Trophoblast cell (in vitro differentiated cells and primary cell): ENCODE measurements around the gene ZNF525. TPM values are rescaled to one million over a fixed set of nuclear protein-coding genes. Genes with fewer than 3 reads are reported as not detected.

Experiments used
- DNase-seq, 2 donors: peaks; one replicate each; pipeline ENCODE4 v3.0.0-alpha.2; 2016
- H2AFZ ChIP-seq: 2 replicates; pipeline ENCODE4 v1.6.1; 2013; ENCODE audit warnings: low read length, moderate library complexity, mild to moderate bottlenecking; ENCODE audit not compliant: insufficient read depth, poor library complexity
- H2AK5ac ChIP-seq: 2 replicates; pipeline ENCODE4 v1.6.1; 2013; ENCODE audit warnings: mild to moderate bottlenecking, low read length
- H2BK120ac ChIP-seq: 2 replicates; pipeline ENCODE4 v1.6.1; 2013; ENCODE audit warnings: low read length, mild to moderate bottlenecking, moderate library complexity; ENCODE audit not compliant: insufficient read depth, poor library complexity
- H2BK12ac ChIP-seq: 2 replicates; pipeline ENCODE4 v1.6.1; 2013; ENCODE audit warnings: mild to moderate bottlenecking, low read length, moderate library complexity
- H2BK5ac ChIP-seq: 2 replicates; pipeline ENCODE4 v1.6.1; 2013; ENCODE audit warnings: low read length, low read depth, moderate library complexity, mild to moderate bottlenecking; ENCODE audit not compliant: poor library complexity
- H3K14ac ChIP-seq: 2 replicates; pipeline ENCODE4 v1.6.1; 2013; ENCODE audit warnings: mild to moderate bottlenecking, low read length
- H3K18ac ChIP-seq: 2 replicates; pipeline ENCODE4 v1.6.1; 2013; ENCODE audit warnings: mild to moderate bottlenecking, low read length
- H3K23ac ChIP-seq: 2 replicates; pipeline ENCODE4 v1.6.1; 2013; ENCODE audit warnings: low read length
- H3K27ac ChIP-seq: 2 replicates; pipeline ENCODE4 v1.5.1; 2013; ENCODE audit warnings: low read depth, mild to moderate bottlenecking, inconsistent platforms, low read length, moderate library complexity
- H3K27me3 ChIP-seq: 2 replicates; pipeline ENCODE4 v1.6.1; 2013; ENCODE audit warnings: inconsistent platforms, mild to moderate bottlenecking, low read length, moderate library complexity; ENCODE audit not compliant: insufficient read depth
- H3K36me3 ChIP-seq, 2 experiments: 1 replicate in 1 of 2; 2 replicates in 1 of 2; pipeline ENCODE4 v1.6.1; 2013; ENCODE audit warnings: low read length in 2 of 2, mild to moderate bottlenecking in 2 of 2, moderate library complexity in 1 of 2; ENCODE audit not compliant: insufficient read depth in 2 of 2, control insufficient read depth in 1 of 2
- H3K4ac ChIP-seq: 2 replicates; pipeline ENCODE4 v1.6.1; 2013; ENCODE audit warnings: low read depth, mild to moderate bottlenecking, low read length, moderate library complexity
- H3K4me1 ChIP-seq, 2 experiments: 1 replicate in 1 of 2; 2 replicates in 1 of 2; pipeline ENCODE4 v1.6.1; 2013; ENCODE audit warnings: low read length in 2 of 2, mild to moderate bottlenecking in 2 of 2, moderate library complexity in 1 of 2; ENCODE audit not compliant: insufficient read depth in 2 of 2, control insufficient read depth in 1 of 2
- H3K4me2 ChIP-seq: 2 replicates; pipeline ENCODE4 v1.6.1; 2013; ENCODE audit warnings: inconsistent platforms, mild to moderate bottlenecking, low read length, moderate library complexity
- H3K4me3 ChIP-seq: 2 replicates; pipeline ENCODE4 v1.5.1; 2013; ENCODE audit warnings: mild to moderate bottlenecking, low read depth, low read length, inconsistent platforms
- H3K79me1 ChIP-seq: one replicate; pipeline ENCODE4 v1.6.1; 2013; ENCODE audit warnings: low read length
- H3K79me2 ChIP-seq: 2 replicates; pipeline ENCODE4 v1.6.1; 2013; ENCODE audit warnings: low read length, mild to moderate bottlenecking; ENCODE audit not compliant: control insufficient read depth, insufficient read depth, poor library complexity
- H3K9ac ChIP-seq: 2 replicates; pipeline ENCODE4 v1.6.1; 2013; ENCODE audit warnings: mild to moderate bottlenecking, low read length
- H3K9me3 ChIP-seq: 2 replicates; pipeline ENCODE4 v1.6.1; 2013; ENCODE audit warnings: low read depth, mild to moderate bottlenecking, control low read depth, inconsistent platforms, low read length; ENCODE audit not compliant: insufficient read depth
- H4K12ac ChIP-seq: 2 replicates; pipeline ENCODE4 v1.6.1; 2013; ENCODE audit warnings: low read depth, mild to moderate bottlenecking, low read length, moderate library complexity
- H4K8ac ChIP-seq: 2 replicates; pipeline ENCODE4 v1.6.1; 2013; ENCODE audit warnings: low read depth, mild to moderate bottlenecking, low read length, moderate library complexity
- H4K91ac ChIP-seq: one replicate; pipeline ENCODE4 v1.6.1; 2013; ENCODE audit warnings: low read depth, mild to moderate bottlenecking, low read length, moderate library complexity
- WGBS: extraction: QIAGEN DNeasy Blood & Tissue Kit; methylation state at CpG from one replicate; pipeline ENCODE4 v1.1.7; 2013; ENCODE audit warnings: missing lambda C conversion rate; ENCODE audit not compliant: insufficient read length, insufficient coverage; ENCODE audit errors: extremely low coverage; 5-methylcytosine and 5-hydroxymethylcytosine counted together
- polyA plus RNA-seq: library from polyadenylated mRNA; stranded (reverse); fragments of 200-250 nt; gene quantifications from 2 replicates; pipeline ENCODE4 v1.2.3, GENCODE V29; 2013

ZNF525 gene
- 10.2 and 10.9 TPM in 2 replicates for polyA plus RNA-seq

DNA sequence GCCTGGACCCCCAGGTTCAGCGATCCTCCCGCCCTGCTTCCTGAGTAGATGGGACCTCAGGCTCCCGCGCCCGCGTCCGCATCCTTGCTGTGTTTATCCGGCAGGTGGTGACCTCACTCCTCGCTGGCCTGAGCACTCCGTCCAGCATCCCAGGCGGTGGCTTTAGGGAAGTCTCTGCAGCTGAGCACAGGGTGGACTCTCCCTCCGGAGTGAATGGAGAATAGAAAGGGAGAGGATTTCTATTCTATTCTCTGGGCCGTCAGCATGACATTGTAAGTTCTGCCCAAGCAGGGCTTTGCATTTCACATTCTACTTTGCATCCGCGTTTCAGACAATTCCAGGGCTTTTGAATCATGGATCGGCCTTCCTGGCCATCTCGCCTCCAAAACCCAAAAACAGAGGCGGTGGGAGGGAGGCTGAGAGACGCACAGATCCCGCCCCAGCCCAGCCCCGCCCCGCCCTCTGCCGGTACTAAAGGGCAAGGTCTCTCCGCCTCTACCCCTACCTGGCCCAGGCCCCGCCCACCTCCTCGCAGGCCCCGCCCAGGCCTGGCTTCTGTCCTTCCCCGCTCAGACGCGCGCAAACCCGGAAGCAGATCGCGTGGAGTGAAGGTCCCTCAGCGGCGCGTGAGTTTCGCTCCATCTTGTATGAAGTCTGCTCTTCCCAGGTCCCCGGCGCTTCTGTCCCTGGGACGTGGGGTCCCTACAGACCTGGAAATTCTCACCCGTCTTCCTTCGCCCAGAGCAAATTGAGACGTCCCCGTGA is at the start of gene ZNF525:
Gene ZNF525, plus strand, starts transcription at position 572 of the 765 bp plus-strand sequence. CDS start 6,577 bp downstream, outside the sequence.
- Histone ChIP-seq H4K8ac (peak within 1 kb of the TSS; percentile 78), H3K79me2 (peaks cover 2% of the 10 kb centered on the region), H3K27me3 (no peaks in the 10 kb centered on the region), H3K4me2 (peak within 1 kb of the TSS; percentile 99), H2AFZ (peak within 1 kb of the TSS; percentile 88), H3K4me3 (peak within 1 kb of the TSS; percentile 82), H3K23ac (no peak within 1 kb of the TSS), H3K36me3 (no peaks in the 10 kb centered on the region), H4K91ac (peak within 1 kb of the TSS; percentile 36), H3K79me1 (peaks cover 5% of the 10 kb centered on the region), H3K4me1 (peaks cover 0 to 3% of the 10 kb centered on the region in 2 experiments), H3K18ac (peak within 1 kb of the TSS; percentile 85), H2AK5ac (no peak within 1 kb of the TSS), H2BK5ac (peak within 1 kb of the TSS; percentile 49), H3K4ac (peak within 1 kb of the TSS; percentile 59), H4K12ac (peak within 1 kb of the TSS; percentile 68), H3K14ac (peak within 1 kb of the TSS; percentile 39), H3K27ac (peak within 1 kb of the TSS; percentile 30), H2BK12ac (no peak within 1 kb of the TSS), H3K9me3 (no peaks in the 10 kb centered on the region), H3K9ac (peak within 1 kb of the TSS; percentile 92), H2BK120ac (no peak within 1 kb of the TSS)
- DNase-seq, result peak; percentile 95 to 97
- no CpG with 5 or more reads among the region's 45 CpGs for WGBS

DNA sequence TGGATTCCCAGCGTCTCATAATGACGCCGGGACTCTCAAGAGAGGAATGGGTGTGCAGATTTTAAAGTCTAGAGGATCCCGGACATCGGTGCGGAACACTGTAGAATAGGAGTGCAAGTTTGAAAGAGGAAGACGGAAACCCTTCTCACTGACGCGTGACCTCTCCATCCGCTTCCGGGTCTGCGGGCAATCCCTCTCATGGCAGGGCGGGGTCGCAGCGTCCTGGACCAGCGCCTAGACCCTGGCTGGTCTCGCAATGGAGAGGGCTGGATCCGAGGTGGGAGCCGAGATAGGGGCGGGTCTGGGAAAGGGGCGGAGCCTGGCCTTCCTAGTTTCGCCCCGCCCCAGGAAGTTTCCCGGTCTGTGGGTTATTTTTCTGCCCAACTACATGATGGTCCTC is 36.5 kb upstream of the ZNF525 start:
- no peak overlapping the region for H4K12ac ChIP-seq
- no peaks in the 10 kb centered on the region for H3K27me3 ChIP-seq
- H3K9ac ChIP-seq, result no peak overlapping the region
- H2AK5ac ChIP-seq, result no peak overlapping the region
- H3K36me3 ChIP-seq, result no peaks in the 10 kb centered on the region
- H3K23ac ChIP-seq, result no peak overlapping the region
- peaks cover 8% of the 10 kb centered on the region for H3K79me1 ChIP-seq
- H4K8ac ChIP-seq, result no peak overlapping the region
- H3K4me3 ChIP-seq, result no peak overlapping the region
- no peak overlapping the region for H3K18ac ChIP-seq
- H2BK120ac ChIP-seq, result no peak overlapping the region
- no peak overlapping the region for H2BK5ac ChIP-seq
- H4K91ac ChIP-seq, result no peak overlapping the region
- peaks cover 4% of the 10 kb centered on the region for H3K79me2 ChIP-seq
- H3K4me2 ChIP-seq, result no peak overlapping the region
- H2AFZ ChIP-seq, result no peak overlapping the region
- WGBS, result no CpG with 5 or more reads among the region's 24 CpGs
- no peak overlapping the region for H2BK12ac ChIP-seq
- H3K4ac ChIP-seq, result no peak overlapping the region
- DNase-seq, result no peak
- H3K27ac ChIP-seq, result no peak overlapping the region
- peaks cover 7% of the 10 kb centered on the region for H3K9me3 ChIP-seq
- H3K14ac ChIP-seq, result no peak overlapping the region
- peaks cover 0 to 3% of the 10 kb centered on the region in 2 experiments for H3K4me1 ChIP-seq

DNA sequence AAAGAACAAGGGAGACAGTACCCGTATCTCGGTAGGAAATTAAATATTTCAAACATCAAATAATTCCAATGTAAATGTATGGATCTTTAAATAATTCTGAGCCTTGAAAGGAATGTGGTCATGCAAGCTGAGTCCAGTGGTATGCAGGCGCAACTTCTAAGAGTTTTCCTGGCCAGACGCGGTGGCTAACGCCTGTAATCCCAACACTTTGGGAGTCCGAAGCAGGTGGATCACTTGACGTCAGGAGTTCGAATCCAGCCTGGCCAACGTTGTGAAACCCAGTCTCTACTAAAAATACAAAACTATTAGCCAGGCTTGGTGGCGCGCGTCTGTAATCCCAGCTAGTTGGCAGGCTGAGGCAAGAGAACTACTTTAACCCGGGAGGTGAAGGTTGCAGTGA is 33.0 kb upstream of the ZNF525 start:
- H2AK5ac ChIP-seq, result no peak overlapping the region
- H3K9ac ChIP-seq, result no peak overlapping the region
- H2BK120ac ChIP-seq, result no peak overlapping the region
- H3K4me1 ChIP-seq, result peaks cover 0 to 5% of the 10 kb centered on the region in 2 experiments
- H3K9me3 ChIP-seq, result peaks cover 5% of the 10 kb centered on the region
- no peak overlapping the region for H4K8ac ChIP-seq
- H3K14ac ChIP-seq, result no peak overlapping the region
- no peak overlapping the region for H3K4ac ChIP-seq
- peaks cover 9% of the 10 kb centered on the region for H3K79me1 ChIP-seq
- H4K91ac ChIP-seq, result no peak overlapping the region
- H3K23ac ChIP-seq, result no peak overlapping the region
- no CpG with 5 or more reads among the region's 14 CpGs for WGBS
- H2BK5ac ChIP-seq, result no peak overlapping the region
- no peak overlapping the region for H2AFZ ChIP-seq
- H3K27ac ChIP-seq, result no peak overlapping the region
- no peak overlapping the region for H3K4me2 ChIP-seq
- no peaks in the 10 kb centered on the region for H3K27me3 ChIP-seq
- no peak overlapping the region for H3K18ac ChIP-seq
- no peak overlapping the region for H2BK12ac ChIP-seq
- H3K36me3 ChIP-seq, result no peaks in the 10 kb centered on the region
- H4K12ac ChIP-seq, result no peak overlapping the region
- no peak overlapping the region for H3K4me3 ChIP-seq
- peak; percentile 61 to 75 for DNase-seq
- peaks cover 5% of the 10 kb centered on the region for H3K79me2 ChIP-seq

DNA sequence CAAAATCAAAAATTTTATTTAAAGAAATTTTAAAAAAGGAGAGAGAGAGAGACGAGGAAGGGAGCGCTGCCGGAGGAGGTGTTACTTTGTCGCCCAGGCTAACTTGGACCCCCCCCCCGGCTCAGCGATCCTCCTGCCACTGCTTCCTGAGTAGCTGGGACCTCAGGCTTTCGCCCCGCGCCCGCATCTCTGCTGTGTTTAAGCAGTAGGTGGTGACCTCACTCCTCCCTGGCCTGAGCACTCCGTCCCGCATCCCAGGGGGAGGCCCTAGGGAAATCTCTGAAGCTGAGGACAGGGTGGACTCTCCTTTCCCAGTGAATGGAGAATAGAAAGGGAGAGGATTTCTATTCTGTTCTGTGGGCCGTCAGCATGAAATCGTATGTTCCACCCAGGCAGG is 32.4 kb upstream of the ZNF525 start:
- DNase-seq, result peak; percentile 91 to 93
- Histone ChIP-seq H3K79me1 (peaks cover 9% of the 10 kb centered on the region), H3K36me3 (peaks cover under 1 to 4% of the 10 kb centered on the region in 2 experiments), H3K27me3 (no peaks in the 10 kb centered on the region), H3K27ac (peak overlapping the region; percentile 70), H3K9me3 (peaks cover 5% of the 10 kb centered on the region), H3K4me3 (peak overlapping the region; percentile 38), H3K9ac (no peak overlapping the region), H3K4me2 (peak overlapping the region; percentile 89), H4K12ac (peak overlapping the region; percentile 84), H3K4ac (peak overlapping the region; percentile 44), H3K14ac (peak overlapping the region; percentile 62), H4K8ac (peak overlapping the region; percentile 85), H2AK5ac (no peak overlapping the region), H4K91ac (peak overlapping the region; percentile 33), H3K18ac (peak overlapping the region; percentile 67), H2BK5ac (peak overlapping the region; percentile 31), H2BK120ac (peak overlapping the region; percentile 72), H3K79me2 (peaks cover 5% of the 10 kb centered on the region), H2BK12ac (peak overlapping the region; percentile 35), H2AFZ (peak overlapping the region; percentile 91), H3K4me1 (peaks cover 0 to 5% of the 10 kb centered on the region in 2 experiments), H3K23ac (no peak overlapping the region)
- no CpG with 5 or more reads among the region's 14 CpGs for WGBS
